HepG2 (cell line): ENCODE measurements around the gene HNRNPC. TPM values are rescaled to one million over a fixed set of nuclear protein-coding genes. Genes with fewer than 3 reads are reported as not detected.

Source experiments
- CBFB ChIP-seq: sonication (generic); formaldehyde crosslinking; IDR thresholded peaks from 2 replicates; pipeline ENCODE4 v1.4.0; 2020; ENCODE audit warnings: missing genetic modification reagents
- CTCF ChIP-seq: sonication (generic); formaldehyde crosslinking; IDR thresholded peaks from 2 replicates; pipeline ENCODE4 v1.5.0; 2020; ENCODE audit warnings: mild to moderate bottlenecking, missing genetic modification reagents, moderate library complexity
- HIC2 ChIP-seq: sonication (generic); formaldehyde crosslinking; IDR thresholded peaks from 2 replicates; pipeline ENCODE4 v1.9.0; 2022; ENCODE audit warnings: low read depth, missing genetic modification reagents
- HIVEP1 ChIP-seq: sonication (generic); formaldehyde crosslinking; IDR thresholded peaks from 2 replicates; pipeline ENCODE4 v1.4.0; 2020; ENCODE audit warnings: mild to moderate bottlenecking, missing genetic modification reagents
- HOXA5 ChIP-seq: sonication (generic); formaldehyde crosslinking; IDR thresholded peaks from 2 replicates; pipeline ENCODE4 v1.4.0; 2020; ENCODE audit warnings: missing genetic modification reagents
- MED13 ChIP-seq: sonication (generic); formaldehyde crosslinking; IDR thresholded peaks from 2 replicates; pipeline ENCODE4 v1.5.0; 2020; ENCODE audit warnings: missing genetic modification reagents
- PATZ1 ChIP-seq: sonication (generic); formaldehyde crosslinking; IDR thresholded peaks from 2 replicates; pipeline ENCODE4 v1.4.0; 2020; ENCODE audit warnings: missing genetic modification reagents
- RELA ChIP-seq: sonication (generic); formaldehyde crosslinking; IDR thresholded peaks from 2 replicates; pipeline ENCODE4 v1.4.0; 2020; ENCODE audit warnings: missing genetic modification reagents
- TFDP2 ChIP-seq: sonication (generic); formaldehyde crosslinking; IDR thresholded peaks from 2 replicates; pipeline ENCODE4 v1.4.0; 2020; ENCODE audit warnings: missing genetic modification reagents
- THAP9 ChIP-seq: sonication (generic); formaldehyde crosslinking; IDR thresholded peaks from 2 replicates; pipeline ENCODE4; 2020; ENCODE audit warnings: missing genetic modification reagents, mild to moderate bottlenecking, borderline replicate concordance
- ZBTB38 ChIP-seq: sonication (generic); formaldehyde crosslinking; IDR thresholded peaks from 2 replicates; pipeline ENCODE4 v1.5.1; 2020; ENCODE audit warnings: mild to moderate bottlenecking, missing genetic modification reagents
- ZFP90 ChIP-seq: sonication (generic); formaldehyde crosslinking; IDR thresholded peaks from 2 replicates; pipeline ENCODE4 v1.8.0; 2022; ENCODE audit warnings: missing genetic modification reagents, mild to moderate bottlenecking, inconsistent platforms, borderline replicate concordance
- ZNF3 ChIP-seq: IDR thresholded peaks from 2 replicates; pipeline ENCODE4 v1.7.0; 2017; ENCODE audit warnings: inconsistent platforms
- ZNF556 ChIP-seq: sonication (generic); formaldehyde crosslinking; IDR thresholded peaks from 2 replicates; pipeline ENCODE4 v1.4.0; 2020; ENCODE audit warnings: mild to moderate bottlenecking, missing genetic modification reagents, borderline replicate concordance
- ZNF605 ChIP-seq: sonication (generic); formaldehyde crosslinking; IDR thresholded peaks from 2 replicates; pipeline ENCODE4 v1.8.0; 2022; ENCODE audit warnings: mild to moderate bottlenecking, missing genetic modification reagents
- polyA plus RNA-seq, 8 experiments: library from polyadenylated mRNA; depleted of rRNA in 3 of 8; stranded (reverse) in 7 of 8; unstranded in 1 of 8; fragments of >200 nt; fragmentation: Illumina TruSeq in 4 of 8; extraction: Trizol in 4 of 8; gene quantifications; 2 replicates each; pipeline versions ENCODE4 v1.2.1 to v1.2.3, GENCODE V29; 2011 to 2016; ENCODE audit warnings: low read depth in 4 of 8, missing spikeins in 1 of 8, mixed read lengths in 1 of 8; ENCODE audit not compliant: insufficient read depth in 1 of 8
- total RNA-seq, 5 experiments: library from RNA; depleted of rRNA; stranded (reverse); fragments of >200 nt; fragmentation: Illumina TruSeq; extraction: Trizol; gene quantifications; 2 replicates each; pipeline ENCODE4 v1.2.3, GENCODE V29; 2016; ENCODE audit warnings: low read depth in 1 of 5
- TF ChIP-seq, protein P1 (sequence below): sonication (generic); formaldehyde crosslinking; IDR thresholded peaks from 2 replicates; pipeline ENCODE4 v1.4.0; 2020; ENCODE audit warnings: low read depth, missing genetic modification reagents

HNRNPC gene
- total and polyA plus RNA-seq, 2 of the 13 experiments (the other 11 are each of a cell fraction or from before 2014, with no cell fraction given), result 628 to 1,099 TPM

DNA sequence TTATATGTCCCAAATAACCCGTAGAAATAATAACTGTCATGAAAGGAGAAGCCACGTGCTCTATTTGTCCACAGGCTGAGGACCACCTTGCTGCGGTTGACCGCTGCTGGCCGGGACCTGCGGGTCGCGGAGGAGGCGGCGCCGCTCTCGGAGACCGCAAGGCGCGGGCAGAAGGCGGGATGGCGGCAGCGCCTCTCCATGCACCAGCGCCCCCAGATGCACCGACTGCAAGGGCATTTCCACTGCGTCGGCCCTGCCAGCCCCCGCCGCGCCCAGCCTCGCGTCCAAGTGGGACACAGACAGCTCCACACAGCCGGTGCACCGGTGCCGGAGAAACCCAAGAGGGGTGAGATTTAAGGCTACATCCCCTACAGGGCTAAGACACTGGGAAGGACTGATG is 31.6 kb upstream of the HNRNPC start (continued):
- TF ChIP-seq THAP9 (peak; percentile 31; the same call in 1 of the 2 replicates), RELA (0 out of 2 replicates have a peak, but pooled peaks have one; percentile 56), ZNF605 (CRISPR knock-in tag) (peak; percentile 43; the same call in 1 of the 2 replicates), HIC2 (CRISPR knock-in tag) (peak; percentile 77), ZNF556 (CRISPR knock-in tag) (no peak), CBFB (CRISPR knock-in tag) (0 out of 2 replicates have a peak, but pooled peaks have one; percentile 49), HIVEP1 (CRISPR knock-in tag) (0 out of 2 replicates have a peak, but pooled peaks have one; percentile 40), TFDP2 (CRISPR knock-in tag) (peak; percentile 61), ZNF3 (CRISPR knock-in tag) (no peak), HOXA5 (no peak), CTCF (CRISPR knock-in tag) (peak; percentile 64), ZBTB38 (CRISPR knock-in tag) (peak; percentile 45; the same call in 1 of the 2 replicates), PATZ1 (CRISPR knock-in tag) (peak; percentile 67), MED13 (no peak), ZFP90 (CRISPR knock-in tag) (peak; percentile 64; the same call in 1 of the 2 replicates)
- TF ChIP-seq, protein P1, sequence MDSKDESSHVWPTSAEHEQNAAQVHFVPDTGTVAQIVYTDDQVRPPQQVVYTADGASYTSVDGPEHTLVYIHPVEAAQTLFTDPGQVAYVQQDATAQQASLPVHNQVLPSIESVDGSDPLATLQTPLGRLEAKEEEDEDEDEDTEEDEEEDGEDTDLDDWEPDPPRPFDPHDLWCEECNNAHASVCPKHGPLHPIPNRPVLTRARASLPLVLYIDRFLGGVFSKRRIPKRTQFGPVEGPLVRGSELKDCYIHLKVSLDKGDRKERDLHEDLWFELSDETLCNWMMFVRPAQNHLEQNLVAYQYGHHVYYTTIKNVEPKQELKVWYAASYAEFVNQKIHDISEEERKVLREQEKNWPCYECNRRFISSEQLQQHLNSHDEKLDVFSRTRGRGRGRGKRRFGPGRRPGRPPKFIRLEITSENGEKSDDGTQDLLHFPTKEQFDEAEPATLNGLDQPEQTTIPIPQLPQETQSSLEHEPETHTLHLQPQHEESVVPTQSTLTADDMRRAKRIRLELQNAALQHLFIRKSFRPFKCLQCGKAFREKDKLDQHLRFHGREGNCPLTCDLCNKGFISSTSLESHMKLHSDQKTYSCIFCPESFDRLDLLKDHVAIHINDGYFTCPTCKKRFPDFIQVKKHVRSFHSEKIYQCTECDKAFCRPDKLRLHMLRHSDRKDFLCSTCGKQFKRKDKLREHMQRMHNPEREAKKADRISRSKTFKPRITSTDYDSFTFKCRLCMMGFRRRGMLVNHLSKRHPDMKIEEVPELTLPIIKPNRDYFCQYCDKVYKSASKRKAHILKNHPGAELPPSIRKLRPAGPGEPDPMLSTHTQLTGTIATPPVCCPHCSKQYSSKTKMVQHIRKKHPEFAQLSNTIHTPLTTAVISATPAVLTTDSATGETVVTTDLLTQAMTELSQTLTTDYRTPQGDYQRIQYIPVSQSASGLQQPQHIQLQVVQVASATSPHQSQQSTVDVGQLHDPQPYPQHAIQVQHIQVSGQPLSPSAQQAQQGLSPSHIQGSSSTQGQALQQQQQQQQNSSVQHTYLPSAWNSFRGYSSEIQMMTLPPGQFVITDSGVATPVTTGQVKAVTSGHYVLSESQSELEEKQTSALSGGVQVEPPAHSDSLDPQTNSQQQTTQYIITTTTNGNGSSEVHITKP (CRISPR knock-in tag), result no peak
